MCF 10A (cell line): Measurements from ENCODE around the gene GFM2. TPM values are rescaled to one million over a fixed set of nuclear protein-coding genes. Genes with fewer than 3 reads are reported as not detected.
"Not testable (repeated sequence)": the region's sequence is repeated elsewhere in the genome, so short reads cannot be mapped to it uniquely, and the experiment has no call there.

Experiments used
- BruUV-seq: library from RNA; stranded (reverse); fragments of 400-500 nt; replicated peaks from 2 replicates; lab custom pipeline; 2021; lab: Mats Ljungman, UMichigan
- CTCF ChIA-PET: fragments of 300-600 bp; sonication (Branson Sonifier 250); formaldehyde crosslinking; extraction: SDS; loops from one replicate; lab custom pipeline; 2021; ENCODE audit warnings: antibody characterized with exemption, inconsistent platforms; lab: Yijun Ruan, JAX
- POLR2A ChIA-PET: fragments of 300-600, 350-650 bp; sonication (Branson Sonifier 250); formaldehyde crosslinking; extraction: SDS; loops from one replicate; lab custom pipeline; 2020; ENCODE audit warnings: antibody characterized with exemption, inconsistent platforms; lab: Yijun Ruan, JAX
- DNase-seq: peaks from one replicate; pipeline ENCODE4 v3.0.0-alpha.2; 2018; ENCODE audit not compliant: unreplicated experiment
- H3K27ac Mint-ChIP-seq: one replicate; pipeline ENCODE4 v1.8.0; 2022; ENCODE audit warnings: mild to moderate bottlenecking, low read depth, mixed read lengths; ENCODE audit not compliant: unreplicated experiment
- H3K27me3 Mint-ChIP-seq: one replicate; pipeline ENCODE4 v1.8.0; 2022; ENCODE audit warnings: mixed read lengths; ENCODE audit not compliant: insufficient read depth, unreplicated experiment
- H3K36me3 Mint-ChIP-seq: one replicate; pipeline ENCODE4 v1.8.0; 2022; ENCODE audit warnings: mild to moderate bottlenecking, moderate library complexity, mixed read lengths; ENCODE audit not compliant: insufficient read depth, unreplicated experiment
- H3K4me1 Mint-ChIP-seq: one replicate; pipeline ENCODE4 v1.8.0; 2022; ENCODE audit warnings: mixed read lengths; ENCODE audit not compliant: insufficient read depth, unreplicated experiment
- H3K4me3 Mint-ChIP-seq: one replicate; pipeline ENCODE4 v1.8.0; 2022; ENCODE audit warnings: mild to moderate bottlenecking, moderate library complexity, mixed read lengths; ENCODE audit not compliant: unreplicated experiment
- H3K9me3 Mint-ChIP-seq: one replicate; pipeline ENCODE4 v1.8.0; 2022; ENCODE audit warnings: mixed read lengths; ENCODE audit not compliant: unreplicated experiment
- CTCF ChIP-seq: fragments of 200-600 bp; IDR thresholded peaks from one replicate; pipeline ENCODE4 v1.8.0; 2022; ENCODE audit warnings: antibody characterized with exemption, mild to moderate bottlenecking; ENCODE audit not compliant: unreplicated experiment
- intact Hi-C: fragments of 100-400 bp; cut with micrococcal nuclease; formaldehyde crosslinking; loops from 2 replicates; pipeline ENCODE4 v1.14.1; 2022
- total RNA-seq: library from RNA; stranded (reverse); gene quantifications from 2 replicates; pipeline ENCODE4 v1.2.3, GENCODE V29; 2022

Gene GFM2
- total RNA-seq, 1 experiment from 2014 or later = 26.4 TPM

GRCh38 chr5:74801197-74801596, 34.3 kb upstream of the GFM2 start:
- no peak for DNase-seq
- no peaks in the 10 kb centered on the region for H3K9me3 Mint-ChIP-seq
- ChIA-PET POLR2A (interaction anchor here (2.3 kb wide), 1 partner anchor 34 kb away, joined by 7 read pairs; the partner anchor contains the start of genes GFM2 and NSA2), CTCF (interaction anchor here (1.0 kb wide), 1 partner anchor 119 kb away, joined by 3 read pairs; no protein-coding TSS in a partner anchor)
- H3K27me3 Mint-ChIP-seq = no peaks in the 10 kb centered on the region
- H3K4me1 Mint-ChIP-seq = peaks cover 7% of the 10 kb centered on the region
- no peak overlapping the region for H3K27ac Mint-ChIP-seq
- no TSS peak for BruUV-seq
- no peak overlapping the region for H3K4me3 Mint-ChIP-seq
- intact Hi-C loops = no loop called here
- TF ChIP-seq CTCF = no peak
- H3K36me3 Mint-ChIP-seq = peaks cover 4% of the 10 kb centered on the region

- ChIA-PET POLR2A (no interaction called here), CTCF (interaction anchor here (0.6 kb wide), 1 partner anchor 438 kb away, joined by 3 read pairs; no protein-coding TSS in a partner anchor)
- Mint-ChIP-seq H3K36me3 (peaks cover 18% of the 10 kb centered on the region), H3K27ac (no peak overlapping the region), H3K9me3 (no peaks in the 10 kb centered on the region), H3K27me3 (no peaks in the 10 kb centered on the region), H3K4me3 (no peak overlapping the region), H3K4me1 (peaks cover 7% of the 10 kb centered on the region)
- BruUV-seq = no TSS peak
- DNase-seq = no peak
- no peak for TF ChIP-seq CTCF
- intact Hi-C loops = no loop called here
These were observed 32.3 kb upstream of the GFM2 start for GRCh38 chr5:74798977-74799911.

GRCh38 chr5:74791669-74792068, 24.8 kb upstream of the GFM2 start:
- peaks cover 39% of the 10 kb centered on the region for H3K36me3 Mint-ChIP-seq
- H3K9me3 Mint-ChIP-seq, H3K4me3 Mint-ChIP-seq, H3K4me1 Mint-ChIP-seq, H3K27me3 Mint-ChIP-seq, BruUV-seq, CTCF ChIA-PET, DNase-seq, POLR2A ChIA-PET, intact Hi-C loops, H3K27ac Mint-ChIP-seq: not testable (repeated sequence)

GRCh38 chr5:74787424-74787823, 20.5 kb upstream of the GFM2 start:
- no peak overlapping the region for H3K4me3 Mint-ChIP-seq
- TF ChIP-seq CTCF = no peak
- intact Hi-C loops = no loop called here
- no TSS peak for BruUV-seq
- DNase-seq = no peak
- H3K27me3 Mint-ChIP-seq = no peaks in the 10 kb centered on the region
- peaks cover 9% of the 10 kb centered on the region for H3K36me3 Mint-ChIP-seq
- POLR2A ChIA-PET = no interaction called here
- H3K4me1 Mint-ChIP-seq = no peaks in the 10 kb centered on the region
- CTCF ChIA-PET = interaction anchor here (0.6 kb wide), 3 partner anchors 52 to 218 kb away, joined by 3 to 4 read pairs (median 3); no protein-coding TSS in a partner anchor
- H3K27ac Mint-ChIP-seq = no peak overlapping the region
- H3K9me3 Mint-ChIP-seq = no peaks in the 10 kb centered on the region
